T-helper 22 cell (primary cell): ENCODE data around the gene SHANK2.

ENCODE experiments used
- DNase-seq: peaks from one replicate; pipeline ENCODE4 v3.0.0-alpha.2; 2020; ENCODE audit warnings: low read depth

Gene SHANK2

DNA sequence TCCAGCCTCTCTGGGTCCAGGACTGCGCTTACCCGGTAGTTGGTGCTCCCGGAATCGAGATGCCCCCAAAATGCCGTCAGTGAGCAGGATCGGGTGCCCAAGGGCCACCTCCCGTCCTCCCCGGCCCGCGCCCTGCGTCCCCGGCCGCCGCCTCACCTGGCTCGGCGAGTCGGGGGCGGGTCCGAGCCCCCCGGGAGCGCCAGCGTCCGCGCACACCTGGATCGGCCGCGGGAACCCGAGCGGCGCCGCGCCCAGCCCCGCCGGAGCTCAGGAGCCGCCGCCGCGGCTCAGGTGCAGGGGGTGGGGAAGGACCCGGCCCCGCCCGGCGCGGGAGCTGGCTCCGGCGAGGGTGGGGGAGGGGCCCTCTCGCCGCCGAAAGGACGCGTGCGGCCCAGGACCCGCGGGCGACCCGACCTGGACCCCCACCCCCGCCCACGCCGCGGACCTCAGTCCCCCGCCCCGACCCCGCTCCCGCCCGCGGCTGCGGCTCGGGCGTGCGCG, at the start of gene SHANK2:
Gene SHANK2 (minus strand): TSS at position 309 of the 501 bp plus-strand sequence. CDS start 105,251 bp downstream, outside the sequence.
- no peak for DNase-seq

DNA sequence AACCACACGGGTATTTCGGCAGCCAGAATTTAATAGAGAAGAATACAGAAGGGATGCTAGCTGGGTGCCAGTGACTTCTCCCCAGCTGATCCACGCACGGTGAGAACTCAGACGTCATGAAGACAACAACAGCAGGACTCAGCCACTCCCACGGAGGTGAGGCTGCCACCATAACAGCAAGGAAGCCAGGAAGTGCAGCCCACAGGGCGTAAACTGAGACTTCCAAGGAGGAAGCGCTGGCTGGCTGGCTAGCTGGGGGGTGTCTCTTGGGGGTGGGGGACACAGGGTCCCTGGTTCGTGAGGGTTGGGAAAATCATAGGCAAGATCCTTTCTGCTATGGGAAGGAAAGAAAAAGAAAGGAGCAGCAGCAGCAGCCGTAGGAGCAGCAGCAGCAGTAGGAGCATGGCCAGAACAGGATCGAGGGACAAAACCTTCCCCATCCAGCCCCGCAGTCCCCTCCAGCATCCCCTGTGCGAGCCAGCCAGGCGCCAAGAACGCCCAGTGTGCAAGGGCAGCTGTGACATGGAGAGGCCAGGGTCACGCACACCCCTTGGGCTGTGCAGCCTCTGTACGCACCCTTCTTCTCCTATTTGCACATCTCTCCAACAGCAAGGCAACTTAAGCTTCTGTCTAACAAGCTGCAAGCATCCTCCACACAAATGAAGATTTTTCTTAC, 49.6 kb upstream of the SHANK2 start:
- DNase-seq = no peak

- no peak for DNase-seq
Measured at GRCh38 chr11:71301046-71301857, 48.9 kb upstream of the SHANK2 start.

DNA sequence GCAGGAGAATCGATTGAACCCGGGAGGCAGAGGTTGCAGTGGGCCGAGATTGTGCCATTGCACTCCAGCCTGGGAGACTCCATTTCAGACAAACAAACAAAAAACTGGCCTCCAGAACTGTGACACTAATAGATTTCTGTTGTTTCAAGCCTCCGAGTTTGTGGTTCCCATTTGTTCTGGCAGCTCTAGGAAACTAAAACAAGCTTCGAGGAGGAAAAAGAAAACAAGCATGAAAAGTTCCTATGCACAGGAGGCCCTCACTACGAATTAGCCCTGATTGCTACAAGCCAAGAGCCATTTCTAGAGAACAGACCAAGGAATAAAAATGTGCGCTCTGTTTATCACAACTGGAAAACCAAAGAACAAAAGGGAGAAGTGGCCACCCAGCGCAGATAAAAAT, 47.8 kb upstream of the SHANK2 start:
- DNase-seq = no peak

GRCh38 chr11:71298761-71299181, 46.4 kb upstream of the SHANK2 start:
- DNase-seq = no peak

- no peak for DNase-seq
Measured at GRCh38 chr11:71298016-71298550, 45.7 kb upstream of the SHANK2 start.

DNA sequence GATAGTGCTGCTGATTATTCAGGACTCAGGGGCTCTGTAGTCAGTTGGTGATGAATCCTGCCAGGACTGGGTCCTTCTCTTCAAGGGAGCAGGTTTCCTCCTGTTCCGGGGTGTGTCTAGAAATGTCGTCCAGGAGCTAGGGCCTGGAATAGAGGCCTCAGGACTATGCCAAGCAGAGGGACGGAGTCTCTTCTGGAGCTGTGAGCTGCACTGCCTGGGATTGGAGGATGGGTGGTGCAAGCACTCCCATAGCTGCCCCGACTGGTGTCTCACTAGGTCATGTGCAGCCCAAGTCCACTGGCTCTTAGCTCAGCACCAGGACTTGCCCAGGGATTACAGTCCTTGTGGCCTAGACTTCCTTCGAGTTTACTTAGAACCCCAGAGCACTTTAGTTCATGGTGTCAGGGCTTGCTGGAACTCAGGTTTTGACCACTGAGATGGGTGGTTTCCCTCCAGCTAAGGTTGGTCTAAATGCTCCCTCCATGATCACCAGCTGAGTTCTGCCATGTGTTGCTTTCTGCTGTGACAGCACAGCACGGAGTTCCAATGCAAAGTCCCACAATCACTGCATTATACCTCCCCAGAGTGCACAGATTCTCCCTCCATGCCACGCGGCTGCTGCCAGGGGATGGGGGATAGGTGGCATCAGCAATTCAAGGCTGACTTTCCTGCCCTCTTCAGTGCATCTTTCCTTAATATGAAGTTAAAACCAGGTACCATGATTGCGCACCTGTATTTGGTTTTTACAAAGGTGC, 42.6 kb upstream of the SHANK2 start:
- no peak for DNase-seq

DNA sequence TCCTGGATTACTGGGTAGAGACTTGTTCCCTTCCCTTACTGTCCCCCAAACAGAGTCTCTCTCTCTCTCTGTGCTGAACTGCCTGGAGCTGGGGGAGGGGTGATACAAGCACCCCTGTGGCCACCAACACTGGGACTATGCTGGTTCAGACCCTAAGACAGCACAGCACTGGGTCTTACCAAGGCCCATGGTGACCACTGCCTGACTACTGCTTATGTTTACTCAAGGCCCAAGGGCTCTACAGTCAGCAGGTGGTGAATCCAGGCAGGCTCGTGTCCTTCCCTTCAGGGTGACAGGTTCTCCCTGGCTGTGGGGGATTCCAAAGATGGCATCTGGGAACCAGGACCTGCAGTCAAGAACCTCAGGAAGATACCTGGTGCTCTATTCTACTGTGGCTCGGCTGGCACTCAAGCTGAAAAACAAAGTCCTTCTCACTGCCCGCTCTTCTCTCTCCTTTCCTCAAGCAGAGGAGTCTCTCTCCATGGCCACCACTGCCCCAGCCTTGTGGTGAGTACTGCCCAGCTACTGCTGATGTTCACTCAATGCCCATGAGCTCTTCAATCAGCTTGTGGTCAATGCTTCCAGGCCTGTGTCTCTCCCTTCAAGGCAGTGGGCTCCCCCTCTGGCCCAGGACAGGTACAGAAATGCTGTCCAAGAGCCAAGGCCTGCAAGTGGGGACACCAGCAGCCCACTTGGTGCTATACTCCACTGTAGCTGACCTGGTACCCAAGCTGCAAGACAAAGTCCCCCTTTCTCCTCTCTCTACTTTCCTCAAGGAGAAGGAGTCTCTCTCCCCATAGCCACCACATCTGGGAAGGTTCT, 41.8 kb upstream of the SHANK2 start:
- no peak for DNase-seq

DNA sequence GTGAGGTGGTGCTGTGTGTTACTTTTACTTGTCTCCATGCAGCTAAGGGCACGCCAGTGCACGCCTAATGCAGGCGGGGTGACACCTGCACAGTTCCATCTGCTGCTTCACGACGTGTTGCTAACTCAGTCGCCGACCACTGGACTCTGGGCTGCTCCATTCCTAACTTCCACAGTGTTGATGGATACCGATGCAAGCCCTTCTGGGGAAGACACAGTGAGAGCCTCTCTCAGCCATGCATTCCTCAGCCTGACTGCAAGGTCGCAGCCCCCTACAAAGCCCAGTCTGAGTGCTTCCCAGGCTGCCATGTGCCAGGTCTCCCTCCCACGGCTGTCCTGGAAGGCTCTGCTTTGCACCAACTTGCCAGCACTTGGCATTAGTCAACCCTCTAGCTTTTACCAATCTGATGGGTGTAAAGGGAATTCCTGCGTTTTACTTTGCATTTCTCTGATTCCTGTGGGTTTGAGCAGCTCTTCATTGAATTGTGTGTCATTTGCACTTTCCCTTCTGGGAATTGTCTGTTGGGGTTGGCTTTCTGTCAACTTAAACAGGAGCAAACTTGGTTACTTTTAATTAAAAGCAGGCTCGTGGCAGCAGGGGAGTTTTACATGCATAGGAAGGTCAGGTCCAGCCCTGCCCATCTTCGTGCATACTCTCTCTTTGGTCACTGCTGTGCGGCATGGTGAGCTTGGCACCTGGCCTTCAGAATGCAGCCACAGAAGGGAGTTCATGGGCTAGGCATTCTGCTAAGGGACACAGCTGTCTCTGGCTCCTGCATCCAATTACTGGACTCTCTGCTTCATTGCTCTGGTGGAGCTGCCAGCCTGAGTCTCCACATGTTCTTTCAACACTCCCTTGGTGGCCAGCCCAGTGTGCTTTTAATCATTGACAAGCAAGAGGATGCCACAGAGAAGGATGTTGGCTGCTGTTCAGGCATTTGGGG, 34.6 kb upstream of the SHANK2 start:
- DNase-seq = no peak

DNA sequence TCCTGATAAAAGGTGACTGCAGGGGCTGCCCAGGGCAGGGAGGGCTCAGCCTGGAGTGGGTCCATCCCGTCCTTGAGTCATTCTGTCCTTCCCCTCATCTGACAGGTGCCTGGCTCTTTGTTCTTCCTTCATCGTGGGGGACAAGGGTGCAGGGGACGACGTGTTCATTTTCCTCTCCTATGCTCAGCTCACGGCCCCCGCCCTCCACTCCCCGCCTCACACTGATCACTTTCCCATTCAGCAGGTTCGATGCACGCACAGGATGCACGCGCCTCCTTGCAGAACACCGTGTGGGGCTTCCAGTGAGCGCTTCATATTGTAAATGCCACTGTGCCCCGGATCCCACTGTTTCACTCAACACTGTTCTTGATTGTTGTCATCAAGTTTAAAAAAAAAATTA, 32.7 kb upstream of the SHANK2 start:
- DNase-seq = no peak

DNA sequence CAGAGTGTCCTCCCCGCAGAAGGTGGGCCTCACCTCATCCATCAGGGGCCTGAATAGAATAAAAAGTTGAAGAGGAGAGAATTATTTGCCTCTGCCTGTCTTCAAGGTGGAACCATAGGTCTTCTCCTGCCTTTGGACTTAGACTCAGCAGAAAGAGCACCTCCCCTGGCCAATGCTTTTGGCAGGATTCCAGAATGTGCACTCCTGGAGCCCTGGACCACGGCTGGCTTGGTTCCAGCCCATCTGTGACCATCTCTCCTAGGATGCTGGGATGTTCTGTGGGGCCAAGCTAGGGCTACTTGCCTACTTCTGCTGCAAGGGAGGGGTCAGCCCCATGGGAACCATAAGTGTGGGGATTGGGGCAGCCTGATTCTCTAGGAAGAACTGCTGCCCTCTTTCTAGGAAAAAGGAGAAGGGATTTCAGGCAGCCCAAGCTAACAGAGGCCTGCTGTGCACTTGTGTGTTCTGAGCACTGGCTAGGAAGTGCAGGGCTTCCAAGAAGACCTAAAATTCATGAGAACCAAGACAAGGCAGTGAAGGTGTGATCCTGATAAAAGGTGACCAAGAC, 32.2 kb upstream of the SHANK2 start:
- DNase-seq = no peak

DNA sequence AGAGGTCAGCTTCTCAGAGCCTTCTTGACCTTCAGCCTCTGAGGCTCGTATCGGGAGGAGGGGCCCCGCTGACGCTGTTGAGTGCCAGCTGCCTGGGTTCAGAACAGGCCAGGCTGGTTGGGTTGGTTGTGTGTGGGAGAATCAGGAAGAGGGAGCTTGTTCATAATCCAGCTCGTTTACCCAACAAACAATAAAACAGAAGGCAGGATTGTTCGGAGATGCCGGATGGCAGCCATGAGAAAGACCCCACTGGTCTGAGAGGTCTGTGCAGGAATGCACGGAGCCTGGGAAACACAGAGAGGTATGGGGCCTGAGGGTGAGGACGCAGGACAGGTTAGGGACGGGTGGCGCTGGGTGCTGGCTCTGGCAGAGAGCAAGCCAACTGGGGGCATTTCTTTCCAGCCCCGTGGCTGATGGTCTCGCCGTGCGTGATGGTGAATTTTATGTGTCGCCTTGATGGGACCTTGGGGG, 31.6 kb upstream of the SHANK2 start:
- no peak for DNase-seq

GRCh38 chr11:71282581-71283351, 30.4 kb upstream of the SHANK2 start:
- DNase-seq = no peak

DNA sequence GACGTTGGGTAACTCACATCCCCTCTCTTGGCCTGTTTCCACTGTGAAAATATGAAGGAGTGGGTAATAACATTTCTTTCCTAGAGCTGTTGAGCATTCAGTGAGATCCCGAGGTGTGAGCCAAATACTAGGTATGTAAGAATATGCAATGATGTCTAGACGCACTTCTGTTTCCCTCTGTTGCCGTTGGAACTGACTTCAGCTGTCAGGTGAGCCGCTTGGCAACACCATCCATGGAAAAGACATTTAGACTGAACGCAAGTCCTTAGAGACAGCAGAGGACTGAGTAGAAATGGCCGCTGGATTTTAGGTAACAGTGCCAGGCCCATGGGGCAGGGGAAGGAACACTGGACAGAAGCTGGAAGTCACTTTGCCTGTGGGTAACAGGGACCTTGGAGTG, 29.5 kb upstream of the SHANK2 start:
- DNase-seq = no peak

DNA sequence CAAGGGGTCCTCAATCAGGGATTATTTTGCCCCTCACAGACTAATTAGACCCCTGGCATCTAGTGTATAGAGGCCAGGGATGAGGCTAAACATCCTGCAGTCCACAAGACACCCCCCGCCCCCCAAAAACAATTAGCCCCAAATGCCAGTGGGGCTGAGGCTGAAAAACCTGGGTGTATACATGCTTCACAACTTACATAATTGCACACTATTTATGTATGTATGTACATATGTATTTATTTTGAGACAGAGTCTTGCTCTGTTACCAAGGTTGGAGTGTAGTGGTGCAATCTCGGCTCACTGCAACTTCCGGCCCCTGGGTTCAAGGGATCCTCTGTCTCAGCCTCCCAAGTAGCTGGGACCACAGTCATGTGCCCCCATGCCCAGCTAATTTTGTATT, 28.8 kb upstream of the SHANK2 start:
- no peak for DNase-seq

- DNase-seq = no peak
Measured at GRCh38 chr11:71279916-71280645, 27.7 kb upstream of the SHANK2 start.

DNA sequence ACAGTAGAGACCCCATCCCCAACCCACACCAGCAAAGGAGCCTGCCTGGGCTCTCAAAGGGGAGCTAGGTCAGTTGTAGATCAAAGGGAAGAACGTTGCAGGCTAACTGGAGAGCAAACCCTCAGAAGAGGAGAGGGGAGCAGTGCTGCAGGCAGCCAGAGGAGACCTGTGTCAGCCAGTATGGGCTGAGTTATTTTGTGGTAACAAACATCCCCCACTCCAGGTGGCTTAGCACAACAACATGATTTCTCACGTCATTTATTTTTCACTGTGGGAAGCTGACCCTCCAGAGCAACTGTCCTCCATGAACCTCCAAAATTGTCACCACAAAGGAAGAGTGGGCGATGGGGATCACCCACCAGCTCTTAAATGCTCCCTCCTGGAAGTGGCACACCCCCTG, 19.8 kb upstream of the SHANK2 start:
- DNase-seq = no peak
